MM.1S (cell line): ENCODE results near the gene OTOA.
A peak's percentile ranks its signal among the peaks of the same experiment; 100 is the strongest.

Source experiments
- DNase-seq: peaks from one replicate; pipeline ENCODE4 v3.0.0-alpha.2; 2015
- H2AFZ ChIP-seq: fragments of 300-600 bp; sonication (generic); 2 replicates; pipeline ENCODE4 v1.6.0; 2016; ENCODE audit warnings: antibody characterized with exemption, low read length
- H3F3A ChIP-seq: fragments of 300-600 bp; sonication (generic); 2 replicates; pipeline ENCODE4 v1.6.1; 2016; ENCODE audit warnings: mild to moderate bottlenecking, antibody characterized with exemption, low read length, moderate library complexity, mixed read lengths; ENCODE audit not compliant: insufficient read depth
- H3K27ac ChIP-seq: fragments of 300-600 bp; sonication (generic); 2 replicates; pipeline ENCODE4 v1.5.1; 2016; ENCODE audit warnings: mild to moderate bottlenecking, low read length
- H3K27me3 ChIP-seq: fragments of 300-600 bp; sonication (generic); replicated peaks from 2 replicates; pipeline ENCODE4 v1.6.0; 2016; ENCODE audit warnings: low read length; ENCODE audit not compliant: insufficient read depth
- H3K36me3 ChIP-seq: fragments of 300-600 bp; sonication (generic); replicated peaks from 2 replicates; pipeline ENCODE4 v1.6.1; 2016; ENCODE audit warnings: mild to moderate bottlenecking, low read length, mixed read lengths; ENCODE audit not compliant: insufficient read depth
- H3K4me1 ChIP-seq: fragments of 300-600 bp; sonication (generic); 2 replicates; pipeline ENCODE4 v1.6.1; 2016; ENCODE audit warnings: low read length, mixed read lengths
- H3K4me2 ChIP-seq: fragments of 300-600 bp; sonication (generic); 2 replicates; pipeline ENCODE4 v1.6.0; 2016; ENCODE audit warnings: low read depth, low read length
- H3K4me3 ChIP-seq: fragments of 300-600 bp; sonication (generic); 2 replicates; pipeline ENCODE4 v1.5.1; 2016; ENCODE audit warnings: low read length, mixed read lengths
- H3K79me2 ChIP-seq: fragments of 300-600 bp; sonication (generic); 2 replicates; pipeline ENCODE4 v1.6.1; 2016; ENCODE audit warnings: mixed run types, low read length, mixed read lengths
- H3K9ac ChIP-seq: fragments of 300-600 bp; sonication (generic); 2 replicates; pipeline ENCODE4 v1.6.1; 2016; ENCODE audit warnings: low read length, mixed read lengths
- H3K9me2 ChIP-seq: fragments of 300-600 bp; sonication (generic); replicated peaks from 2 replicates; pipeline ENCODE4 v1.6.1; 2016; ENCODE audit warnings: mild to moderate bottlenecking, low read length, mixed read lengths; ENCODE audit not compliant: insufficient read depth
- H3K9me3 ChIP-seq: fragments of 300-600 bp; sonication (generic); replicated peaks from 2 replicates; pipeline ENCODE4 v1.6.1; 2016; ENCODE audit warnings: mild to moderate bottlenecking, low read length, mixed read lengths; ENCODE audit not compliant: insufficient read depth
- H4K20me1 ChIP-seq: fragments of 300-600 bp; sonication (generic); 2 replicates; pipeline ENCODE4 v1.6.1; 2016; ENCODE audit warnings: mild to moderate bottlenecking, low read length, moderate library complexity, mixed read lengths; ENCODE audit not compliant: insufficient read depth
- EZH2 ChIP-seq: fragments of 300-600 bp; sonication (generic); optimal IDR thresholded peaks from 2 replicates; pipeline ENCODE3; 2017; ENCODE audit warnings: low read depth, mild to moderate bottlenecking, antibody characterized with exemption, low read length, mixed read lengths
- EZH2phosphoT487 ChIP-seq: fragments of 300-600 bp; sonication (generic); IDR thresholded peaks from 2 replicates; pipeline ENCODE4 v1.6.1; 2018; ENCODE audit warnings: antibody characterized with exemption, low read length
- TF ChIP-seq, protein P1 (sequence below): fragments of 300-600 bp; sonication (generic); IDR thresholded peaks from 2 replicates; pipeline ENCODE4 v1.5.1; 2016; ENCODE audit warnings: antibody characterized with exemption, low read length, mixed read lengths

Gene OTOA

DNA sequence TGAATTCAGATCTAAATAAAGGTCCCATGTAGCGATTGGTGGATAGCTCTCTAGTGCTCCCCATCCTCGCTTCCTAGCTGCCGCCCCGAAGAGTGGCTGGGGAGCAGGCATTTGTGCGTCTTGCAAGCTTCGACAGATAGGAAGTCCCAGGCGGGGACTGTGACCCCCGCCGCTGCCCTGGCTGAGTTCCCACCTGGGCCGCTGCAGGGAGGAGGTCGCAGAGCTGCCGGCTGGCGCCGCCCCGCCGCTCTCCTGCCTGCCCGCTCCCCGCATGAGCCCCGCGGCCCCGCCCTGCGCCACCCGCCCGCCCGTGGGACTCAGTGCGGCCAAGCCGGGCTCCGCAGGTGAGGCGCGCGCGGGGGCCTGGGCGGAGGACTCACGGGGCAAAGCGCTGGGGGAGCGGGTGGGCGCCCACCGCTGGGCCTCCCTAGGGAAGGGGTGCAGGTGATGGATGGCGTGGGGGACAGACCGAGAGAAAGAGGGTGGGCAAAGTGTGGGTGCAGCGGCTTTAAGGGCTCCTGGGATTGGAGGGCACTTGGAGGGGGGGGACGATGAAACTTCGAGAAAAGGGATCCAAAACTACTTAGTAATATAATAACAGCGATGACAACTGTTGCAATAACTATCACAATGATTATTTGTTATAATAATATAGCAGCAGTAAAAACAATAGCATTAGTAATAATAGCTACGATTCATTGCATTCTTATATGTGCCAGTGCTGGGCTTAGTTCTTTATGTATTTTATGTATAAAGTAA lies at the start of gene OTOA:
TSS of gene OTOA (plus strand) at position 80 of the 759 bp plus-strand sequence. CDS start 14,547 bp downstream, outside the sequence.
- Histone ChIP-seq H3K4me2 (no peak within 1 kb of the TSS), H3K79me2 (no peaks in the 10 kb centered on the region), H3K9me3 (no peaks in the 10 kb centered on the region), H4K20me1 (no peaks in the 10 kb centered on the region), H3K9ac (no peak within 1 kb of the TSS), H3K27me3 (no peaks in the 10 kb centered on the region), H3K36me3 (no peaks in the 10 kb centered on the region), H3F3A (no peaks in the 10 kb centered on the region), H3K9me2 (no peaks in the 10 kb centered on the region), H3K4me3 (no peak within 1 kb of the TSS), H2AFZ (no peak within 1 kb of the TSS), H3K27ac (no peak within 1 kb of the TSS), H3K4me1 (no peaks in the 10 kb centered on the region)
- TF ChIP-seq, protein P1, sequence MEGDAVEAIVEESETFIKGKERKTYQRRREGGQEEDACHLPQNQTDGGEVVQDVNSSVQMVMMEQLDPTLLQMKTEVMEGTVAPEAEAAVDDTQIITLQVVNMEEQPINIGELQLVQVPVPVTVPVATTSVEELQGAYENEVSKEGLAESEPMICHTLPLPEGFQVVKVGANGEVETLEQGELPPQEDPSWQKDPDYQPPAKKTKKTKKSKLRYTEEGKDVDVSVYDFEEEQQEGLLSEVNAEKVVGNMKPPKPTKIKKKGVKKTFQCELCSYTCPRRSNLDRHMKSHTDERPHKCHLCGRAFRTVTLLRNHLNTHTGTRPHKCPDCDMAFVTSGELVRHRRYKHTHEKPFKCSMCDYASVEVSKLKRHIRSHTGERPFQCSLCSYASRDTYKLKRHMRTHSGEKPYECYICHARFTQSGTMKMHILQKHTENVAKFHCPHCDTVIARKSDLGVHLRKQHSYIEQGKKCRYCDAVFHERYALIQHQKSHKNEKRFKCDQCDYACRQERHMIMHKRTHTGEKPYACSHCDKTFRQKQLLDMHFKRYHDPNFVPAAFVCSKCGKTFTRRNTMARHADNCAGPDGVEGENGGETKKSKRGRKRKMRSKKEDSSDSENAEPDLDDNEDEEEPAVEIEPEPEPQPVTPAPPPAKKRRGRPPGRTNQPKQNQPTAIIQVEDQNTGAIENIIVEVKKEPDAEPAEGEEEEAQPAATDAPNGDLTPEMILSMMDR, result no peak
- TF ChIP-seq EZH2phosphoT487, result no peak
- no peak for TF ChIP-seq EZH2
- no peak for DNase-seq

DNA sequence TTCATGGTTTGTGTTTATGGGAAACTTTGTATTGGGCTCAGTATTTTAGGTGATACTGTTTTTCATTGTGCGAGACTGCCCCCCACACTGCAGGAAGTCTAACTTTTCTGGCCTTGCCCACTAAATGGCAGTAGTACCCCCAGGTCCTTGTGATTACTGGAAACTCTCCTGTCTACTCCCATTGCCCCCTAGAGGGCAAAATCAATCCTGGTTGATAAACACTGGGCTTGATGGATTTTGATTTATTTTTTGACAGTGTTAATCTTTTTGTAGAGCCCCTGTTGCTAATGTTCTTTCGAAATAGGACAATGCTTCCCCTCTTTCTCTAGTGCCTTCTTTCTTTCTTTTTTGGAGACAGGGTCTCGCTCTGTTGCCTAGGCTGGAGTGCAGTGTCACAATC lies 48.9 kb upstream of the OTOA start:
- Histone ChIP-seq H3K36me3 (no peaks in the 10 kb centered on the region), H3K4me3 (no peak overlapping the region), H3K9me3 (no peaks in the 10 kb centered on the region), H3K27ac (no peak overlapping the region), H3K27me3 (no peaks in the 10 kb centered on the region), H3F3A (peaks cover 11% of the 10 kb centered on the region), H2AFZ (no peak overlapping the region), H3K79me2 (peaks cover 84% of the 10 kb centered on the region), H3K9me2 (no peaks in the 10 kb centered on the region), H3K9ac (no peak overlapping the region), H3K4me2 (no peak overlapping the region), H4K20me1 (no peaks in the 10 kb centered on the region), H3K4me1 (peaks cover 21% of the 10 kb centered on the region)
- TF ChIP-seq EZH2, result no peak
- TF ChIP-seq, protein P1, result no peak; the same call in 1 of the 2 replicates
- TF ChIP-seq EZH2phosphoT487, result no peak
- DNase-seq, result no peak

DNA sequence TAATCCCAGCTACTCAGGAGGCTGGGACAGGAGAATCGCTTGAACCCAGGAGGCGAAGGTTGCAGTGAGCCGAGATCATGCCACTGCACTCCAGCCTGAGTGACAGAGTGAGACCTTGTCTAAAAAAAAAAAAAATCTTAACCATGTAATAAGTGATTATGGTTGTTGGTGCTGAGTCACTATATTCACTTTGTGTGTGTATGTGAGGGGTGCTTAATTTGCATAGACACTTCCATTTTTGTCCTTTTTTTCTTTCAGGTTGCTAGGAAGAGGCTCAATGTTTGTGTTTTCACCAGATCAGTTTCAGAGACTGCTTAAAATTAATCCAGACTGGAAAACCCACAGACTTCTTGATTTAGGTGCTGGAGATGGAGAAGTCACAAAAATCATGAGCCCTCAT lies 46.2 kb upstream of the OTOA start:
- no peaks in the 10 kb centered on the region for H3K36me3 ChIP-seq

More for the DNA sequence above, 46.2 kb upstream of the OTOA start:
- Histone ChIP-seq H4K20me1 (no peaks in the 10 kb centered on the region), H3K4me2 (peak overlapping the region; percentile 54), H3K9ac (no peak overlapping the region), H3K9me2 (no peaks in the 10 kb centered on the region), H3K9me3 (no peaks in the 10 kb centered on the region), H3K4me1 (peaks cover 23% of the 10 kb centered on the region), H3K79me2 (peaks cover 64% of the 10 kb centered on the region), H3K27ac (peak overlapping the region; percentile 65; the same call in 1 of the 2 replicates), H3K27me3 (no peaks in the 10 kb centered on the region), H3K4me3 (no peak overlapping the region), H3F3A (peaks cover 11% of the 10 kb centered on the region), H2AFZ (no peak overlapping the region)
- TF ChIP-seq EZH2 (no peak), EZH2phosphoT487 (no peak)
- TF ChIP-seq, protein P1, result no peak
- DNase-seq, result peak; percentile 63
